ENCODE results near the gene HDAC4. TPM values are rescaled to one million over a fixed set of nuclear protein-coding genes. Genes with fewer than 3 reads are reported as not detected.

The HDAC4 gene
- total RNA-seq, 1 experiment from 2014 or later = 44.4 TPM

- no peak overlapping the region for H3K4me3 Mint-ChIP-seq
- peak overlapping the region; percentile 69; the same call in 1 of the 2 replicates for H3K27ac Mint-ChIP-seq
- no peaks in the 10 kb centered on the region for H3K27me3 Mint-ChIP-seq (ENCODE audit: low read depth)
- no peak for ATAC-seq
- 0 out of 2 replicates have a peak, but pooled peaks cover 3% of the 10 kb centered on the region for H3K4me1 Mint-ChIP-seq
- TF ChIP-seq SP1 (CRISPR knock-in tag; conservative IDR thresholded peaks at IDR 0.05) (no peak), RELA (CRISPR knock-in tag; IDR thresholded peaks at IDR 0.05; ENCODE audit: borderline replicate concordance) (no peak), USF2 (CRISPR knock-in tag; IDR thresholded peaks at IDR 0.05) (no peak), HMGA2 (CRISPR knock-in tag; IDR thresholded peaks at IDR 0.05) (no peak), ZNF423 (CRISPR knock-in tag; IDR thresholded peaks at IDR 0.05) (no peak), ESRRA (CRISPR knock-in tag; IDR thresholded peaks at IDR 0.05; ENCODE audit: borderline replicate concordance) (no peak), NFE2L1 (CRISPR knock-in tag; IDR thresholded peaks at IDR 0.05) (no peak)
- TF ChIP-seq, protein P1, sequence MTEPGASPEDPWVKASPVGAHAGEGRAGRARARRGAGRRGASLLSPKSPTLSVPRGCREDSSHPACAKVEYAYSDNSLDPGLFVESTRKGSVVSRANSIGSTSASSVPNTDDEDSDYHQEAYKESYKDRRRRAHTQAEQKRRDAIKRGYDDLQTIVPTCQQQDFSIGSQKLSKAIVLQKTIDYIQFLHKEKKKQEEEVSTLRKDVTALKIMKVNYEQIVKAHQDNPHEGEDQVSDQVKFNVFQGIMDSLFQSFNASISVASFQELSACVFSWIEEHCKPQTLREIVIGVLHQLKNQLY (CRISPR knock-in tag; IDR thresholded peaks at IDR 0.05) = no peak
- TF ChIP-seq, protein P2, sequence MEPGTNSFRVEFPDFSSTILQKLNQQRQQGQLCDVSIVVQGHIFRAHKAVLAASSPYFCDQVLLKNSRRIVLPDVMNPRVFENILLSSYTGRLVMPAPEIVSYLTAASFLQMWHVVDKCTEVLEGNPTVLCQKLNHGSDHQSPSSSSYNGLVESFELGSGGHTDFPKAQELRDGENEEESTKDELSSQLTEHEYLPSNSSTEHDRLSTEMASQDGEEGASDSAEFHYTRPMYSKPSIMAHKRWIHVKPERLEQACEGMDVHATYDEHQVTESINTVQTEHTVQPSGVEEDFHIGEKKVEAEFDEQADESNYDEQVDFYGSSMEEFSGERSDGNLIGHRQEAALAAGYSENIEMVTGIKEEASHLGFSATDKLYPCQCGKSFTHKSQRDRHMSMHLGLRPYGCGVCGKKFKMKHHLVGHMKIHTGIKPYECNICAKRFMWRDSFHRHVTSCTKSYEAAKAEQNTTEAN (CRISPR knock-in tag; IDR thresholded peaks at IDR 0.05) = no peak
- peaks cover 7% of the 10 kb centered on the region; the same call in 1 of the 2 replicates for H3K36me3 Mint-ChIP-seq
- no peak for DNase-seq (ENCODE audit: low spot score)
- ChIA-PET POLR2A (no interaction called here), CTCF (no interaction called here)
- H3K9me3 Mint-ChIP-seq = no peaks in the 10 kb centered on the region
These were observed 340.1 kb downstream of the HDAC4 start for GRCh38 chr2:239060676-239061075.

GRCh38 chr2:239059854-239060253 lies 341.0 kb downstream of the HDAC4 start:
- TF ChIP-seq RORB (CRISPR knock-in tag; IDR thresholded peaks at IDR 0.05) = no peak
- no peak for TF ChIP-seq FOXP1 (CRISPR knock-in tag; IDR thresholded peaks at IDR 0.05; ENCODE audit: borderline replicate concordance)
- TF ChIP-seq NFE2L1 (CRISPR knock-in tag; IDR thresholded peaks at IDR 0.05) = no peak
- TF ChIP-seq KAT7 (CRISPR knock-in tag; IDR thresholded peaks at IDR 0.05; ENCODE audit: borderline replicate concordance) = no peak
- TF ChIP-seq ZMAT4 (CRISPR knock-in tag; IDR thresholded peaks at IDR 0.05) = no peak
- no peak for TF ChIP-seq NFATC4 (CRISPR knock-in tag; IDR thresholded peaks at IDR 0.05)
- no peak for TF ChIP-seq OVOL2 (CRISPR knock-in tag; IDR thresholded peaks at IDR 0.05; ENCODE audit: borderline replicate concordance)
- TF ChIP-seq ZNF671 (CRISPR knock-in tag; IDR thresholded peaks at IDR 0.05) = no peak
- TF ChIP-seq, protein P3, sequence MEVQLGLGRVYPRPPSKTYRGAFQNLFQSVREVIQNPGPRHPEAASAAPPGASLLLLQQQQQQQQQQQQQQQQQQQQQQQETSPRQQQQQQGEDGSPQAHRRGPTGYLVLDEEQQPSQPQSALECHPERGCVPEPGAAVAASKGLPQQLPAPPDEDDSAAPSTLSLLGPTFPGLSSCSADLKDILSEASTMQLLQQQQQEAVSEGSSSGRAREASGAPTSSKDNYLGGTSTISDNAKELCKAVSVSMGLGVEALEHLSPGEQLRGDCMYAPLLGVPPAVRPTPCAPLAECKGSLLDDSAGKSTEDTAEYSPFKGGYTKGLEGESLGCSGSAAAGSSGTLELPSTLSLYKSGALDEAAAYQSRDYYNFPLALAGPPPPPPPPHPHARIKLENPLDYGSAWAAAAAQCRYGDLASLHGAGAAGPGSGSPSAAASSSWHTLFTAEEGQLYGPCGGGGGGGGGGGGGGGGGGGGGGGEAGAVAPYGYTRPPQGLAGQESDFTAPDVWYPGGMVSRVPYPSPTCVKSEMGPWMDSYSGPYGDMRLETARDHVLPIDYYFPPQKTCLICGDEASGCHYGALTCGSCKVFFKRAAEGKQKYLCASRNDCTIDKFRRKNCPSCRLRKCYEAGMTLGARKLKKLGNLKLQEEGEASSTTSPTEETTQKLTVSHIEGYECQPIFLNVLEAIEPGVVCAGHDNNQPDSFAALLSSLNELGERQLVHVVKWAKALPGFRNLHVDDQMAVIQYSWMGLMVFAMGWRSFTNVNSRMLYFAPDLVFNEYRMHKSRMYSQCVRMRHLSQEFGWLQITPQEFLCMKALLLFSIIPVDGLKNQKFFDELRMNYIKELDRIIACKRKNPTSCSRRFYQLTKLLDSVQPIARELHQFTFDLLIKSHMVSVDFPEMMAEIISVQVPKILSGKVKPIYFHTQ (CRISPR knock-in tag; IDR thresholded peaks at IDR 0.05) = no peak
- no peak for TF ChIP-seq JAZF1 (CRISPR knock-in tag; IDR thresholded peaks at IDR 0.05)
- TF ChIP-seq JUN (CRISPR knock-in tag; IDR thresholded peaks at IDR 0.05) = no peak
- TF ChIP-seq, protein P4, sequence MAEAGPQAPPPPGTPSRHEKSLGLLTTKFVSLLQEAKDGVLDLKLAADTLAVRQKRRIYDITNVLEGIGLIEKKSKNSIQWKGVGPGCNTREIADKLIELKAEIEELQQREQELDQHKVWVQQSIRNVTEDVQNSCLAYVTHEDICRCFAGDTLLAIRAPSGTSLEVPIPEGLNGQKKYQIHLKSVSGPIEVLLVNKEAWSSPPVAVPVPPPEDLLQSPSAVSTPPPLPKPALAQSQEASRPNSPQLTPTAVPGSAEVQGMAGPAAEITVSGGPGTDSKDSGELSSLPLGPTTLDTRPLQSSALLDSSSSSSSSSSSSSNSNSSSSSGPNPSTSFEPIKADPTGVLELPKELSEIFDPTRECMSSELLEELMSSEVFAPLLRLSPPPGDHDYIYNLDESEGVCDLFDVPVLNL (CRISPR knock-in tag; IDR thresholded peaks at IDR 0.05; ENCODE audit: borderline replicate concordance, low read depth) = no peak
- no peak for TF ChIP-seq ZNF138 (CRISPR knock-in tag; conservative IDR thresholded peaks at IDR 0.05)
- TF ChIP-seq ATF1 (CRISPR knock-in tag; IDR thresholded peaks at IDR 0.05) = no peak
- no peak for TF ChIP-seq ZNF396 (CRISPR knock-in tag; IDR thresholded peaks at IDR 0.05; ENCODE audit: borderline replicate concordance)
- no peak for TF ChIP-seq SOX15 (CRISPR knock-in tag; IDR thresholded peaks at IDR 0.05)
- TF ChIP-seq GABPB1 (CRISPR knock-in tag; IDR thresholded peaks at IDR 0.05) = no peak
- ATAC-seq (no peak), DNase-seq (ENCODE audit: low spot score) (no peak)
- Mint-ChIP-seq H3K27ac (no peak overlapping the region), H3K9me3 (no peaks in the 10 kb centered on the region), H3K4me1 (0 out of 2 replicates have a peak, but pooled peaks cover 3% of the 10 kb centered on the region), H3K27me3 (ENCODE audit: low read depth) (no peaks in the 10 kb centered on the region), H3K36me3 (peaks cover 8% of the 10 kb centered on the region; the same call in 1 of the 2 replicates), H3K4me3 (no peak overlapping the region)
- POLR2A ChIA-PET = no interaction called here
- CTCF ChIA-PET = no interaction called here

All from WTC11 (cell line).